GM13976 (cell line): ENCODE data around the gene GCGR.

ENCODE experiments used
- DNase-seq: peaks from one replicate; pipeline ENCODE4 v3.0.0; 2012; ENCODE audit warnings: low spot score
- CTCF ChIP-seq: IDR thresholded peaks from 2 replicates; pipeline ENCODE4 v1.5.1; 2012; ENCODE audit warnings: borderline replicate concordance, mild to moderate bottlenecking; ENCODE audit not compliant: insufficient read depth; ENCODE audit errors: extremely low read depth, missing control alignments, control extremely low read depth
- in situ Hi-C: fragments of 300-500 bp; cut with MboI; formaldehyde crosslinking; loops from one replicate; pipeline ENCODE4 v1.12.0; 2022; ENCODE audit warnings: low sequenced_read_pairs, mixed read lengths, inconsistent platforms; ENCODE audit not compliant: unreplicated experiment

The GCGR gene

GRCh38 chr17:81807839-81808238, 3.9 kb downstream of the GCGR start:
- in situ Hi-C loops, result no loop called here
- no peak for TF ChIP-seq CTCF
- no peak for DNase-seq

GRCh38 chr17:81808778-81809555, 5.0 kb downstream of the GCGR start:
- TF ChIP-seq CTCF, result peak; percentile 34
- in situ Hi-C loops, result no loop called here
- no peak for DNase-seq

- TF ChIP-seq CTCF, result no peak
- in situ Hi-C loops, result no loop called here
- no peak for DNase-seq
Observed at GRCh38 chr17:81809556-81809998, 5.6 kb downstream of the GCGR start.

GRCh38 chr17:81810476-81810875, 6.5 kb downstream of the GCGR start:
- DNase-seq, result no peak
- in situ Hi-C loops, result no loop called here
- TF ChIP-seq CTCF, result no peak

- TF ChIP-seq CTCF, result no peak
- no peak for DNase-seq
Observed at GRCh38 chr17:81810892-81811704, 7.1 kb downstream of the GCGR start.

GRCh38 chr17:81811705-81812570, 8.0 kb downstream of the GCGR start:
- TF ChIP-seq CTCF, result no peak
- in situ Hi-C loops, result no loop called here
- no peak for DNase-seq

More at GRCh38 chr17:81810892-81811704, 7.1 kb downstream of the GCGR start:
- in situ Hi-C loops, result no loop called here
